GM12864 (cell line): Measurements from ENCODE around the gene FSTL3.

ENCODE experiments used
- DNase-seq: peaks from one replicate; pipeline ENCODE4 v3.0.0-alpha.2; 2011; ENCODE audit warnings: low read depth
- H3K4me3 ChIP-seq: 2 replicates; pipeline ENCODE4 v1.5.1; 2011; ENCODE audit warnings: mild to moderate bottlenecking, low read depth, low read length, control low read depth
- TF ChIP-seq, protein P1 (sequence below): IDR thresholded peaks from 2 replicates; pipeline ENCODE4 v1.5.1; 2011; ENCODE audit warnings: low read depth, mild to moderate bottlenecking, moderate library complexity, low read length, control low read depth, inconsistent platforms; ENCODE audit errors: missing control alignments

The FSTL3 gene

DNA sequence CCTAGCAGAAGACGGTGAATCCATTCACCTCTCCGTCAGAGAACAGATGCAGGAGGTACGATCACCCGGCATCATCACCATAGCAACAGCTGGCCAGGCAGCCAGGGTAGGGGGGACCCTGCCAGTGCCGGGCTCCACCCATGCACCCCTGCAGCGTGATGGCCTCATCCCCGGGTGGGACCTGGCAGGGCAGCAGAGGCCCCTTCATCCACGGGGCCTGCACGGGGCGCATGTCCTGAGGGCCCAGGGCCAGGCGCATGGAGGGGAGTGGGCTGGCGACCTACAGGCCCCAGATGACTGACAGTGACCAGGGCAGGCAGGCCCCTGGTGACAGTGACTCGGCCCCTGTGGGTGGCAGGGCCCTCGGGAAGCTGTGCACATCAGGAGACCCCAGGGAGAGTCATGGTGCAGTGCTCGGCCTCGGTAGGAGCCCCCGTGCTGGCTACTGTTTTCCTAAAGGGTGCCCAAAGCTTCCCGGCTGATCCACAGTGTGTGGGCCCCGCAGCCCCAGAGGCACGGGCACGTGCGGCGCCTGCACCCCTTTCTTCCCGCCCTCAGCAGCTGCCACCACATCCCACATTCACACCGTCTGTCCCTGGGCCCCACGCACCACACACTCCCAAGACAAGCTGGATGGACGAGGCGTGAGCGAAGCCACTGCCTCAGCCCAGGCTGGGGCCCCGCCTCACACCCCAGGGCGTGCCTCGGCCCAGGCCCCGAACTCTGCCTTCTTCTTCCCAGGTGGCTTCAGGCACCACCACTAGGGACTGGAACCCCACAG lies 17.9 kb upstream of the FSTL3 start:
- no peak for DNase-seq
- H3K4me3 ChIP-seq = no peak overlapping the region
- TF ChIP-seq, protein P1, sequence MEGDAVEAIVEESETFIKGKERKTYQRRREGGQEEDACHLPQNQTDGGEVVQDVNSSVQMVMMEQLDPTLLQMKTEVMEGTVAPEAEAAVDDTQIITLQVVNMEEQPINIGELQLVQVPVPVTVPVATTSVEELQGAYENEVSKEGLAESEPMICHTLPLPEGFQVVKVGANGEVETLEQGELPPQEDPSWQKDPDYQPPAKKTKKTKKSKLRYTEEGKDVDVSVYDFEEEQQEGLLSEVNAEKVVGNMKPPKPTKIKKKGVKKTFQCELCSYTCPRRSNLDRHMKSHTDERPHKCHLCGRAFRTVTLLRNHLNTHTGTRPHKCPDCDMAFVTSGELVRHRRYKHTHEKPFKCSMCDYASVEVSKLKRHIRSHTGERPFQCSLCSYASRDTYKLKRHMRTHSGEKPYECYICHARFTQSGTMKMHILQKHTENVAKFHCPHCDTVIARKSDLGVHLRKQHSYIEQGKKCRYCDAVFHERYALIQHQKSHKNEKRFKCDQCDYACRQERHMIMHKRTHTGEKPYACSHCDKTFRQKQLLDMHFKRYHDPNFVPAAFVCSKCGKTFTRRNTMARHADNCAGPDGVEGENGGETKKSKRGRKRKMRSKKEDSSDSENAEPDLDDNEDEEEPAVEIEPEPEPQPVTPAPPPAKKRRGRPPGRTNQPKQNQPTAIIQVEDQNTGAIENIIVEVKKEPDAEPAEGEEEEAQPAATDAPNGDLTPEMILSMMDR = no peak

DNA sequence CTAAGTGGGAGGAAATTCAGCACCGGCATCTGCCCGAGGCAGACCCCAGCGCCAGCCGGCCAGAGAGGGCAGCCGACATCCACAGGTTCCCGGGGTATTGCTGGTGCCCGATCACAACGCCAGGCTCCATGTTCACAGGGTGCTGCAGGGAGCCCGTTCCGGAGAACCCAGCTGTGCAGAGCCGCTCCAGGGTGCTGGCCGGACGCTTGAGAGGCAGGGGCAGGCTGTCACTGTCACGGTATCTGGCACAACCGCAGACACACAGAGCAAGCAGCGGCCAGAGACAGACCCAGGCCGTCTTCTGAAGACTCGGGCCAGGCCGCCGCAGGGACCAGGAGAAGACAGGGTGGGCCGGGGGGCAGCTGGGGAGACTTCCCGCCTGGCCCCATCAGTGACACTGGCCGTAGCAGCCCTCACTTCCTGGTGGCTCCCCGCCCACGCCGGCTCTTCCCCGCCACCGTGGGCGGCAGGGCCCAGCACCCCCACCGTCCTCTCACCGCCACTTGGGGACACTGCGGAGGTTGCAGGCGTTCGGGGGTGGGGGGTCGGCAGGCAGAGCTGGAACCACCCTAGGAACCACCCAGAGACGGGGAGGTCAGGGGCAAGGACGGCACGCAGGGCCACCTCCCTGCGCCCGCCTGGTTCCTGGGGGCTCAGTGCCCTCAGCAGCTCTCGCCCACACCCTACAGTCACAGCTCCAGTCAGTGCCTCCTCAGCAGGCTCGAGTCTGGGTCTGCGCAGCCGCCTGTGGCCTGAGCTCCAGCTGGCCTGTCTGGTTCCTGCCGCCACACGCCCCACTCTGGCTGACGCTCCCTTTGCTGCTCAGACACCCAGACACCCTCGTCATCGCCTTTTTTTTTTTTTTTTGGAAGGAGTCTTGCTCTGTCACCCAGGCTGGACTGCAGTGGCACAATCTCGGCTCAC lies 17.0 kb upstream of the FSTL3 start:
- H3K4me3 ChIP-seq = peak overlapping the region; percentile 75
- TF ChIP-seq, protein P1 = no peak
- DNase-seq = no peak

DNA sequence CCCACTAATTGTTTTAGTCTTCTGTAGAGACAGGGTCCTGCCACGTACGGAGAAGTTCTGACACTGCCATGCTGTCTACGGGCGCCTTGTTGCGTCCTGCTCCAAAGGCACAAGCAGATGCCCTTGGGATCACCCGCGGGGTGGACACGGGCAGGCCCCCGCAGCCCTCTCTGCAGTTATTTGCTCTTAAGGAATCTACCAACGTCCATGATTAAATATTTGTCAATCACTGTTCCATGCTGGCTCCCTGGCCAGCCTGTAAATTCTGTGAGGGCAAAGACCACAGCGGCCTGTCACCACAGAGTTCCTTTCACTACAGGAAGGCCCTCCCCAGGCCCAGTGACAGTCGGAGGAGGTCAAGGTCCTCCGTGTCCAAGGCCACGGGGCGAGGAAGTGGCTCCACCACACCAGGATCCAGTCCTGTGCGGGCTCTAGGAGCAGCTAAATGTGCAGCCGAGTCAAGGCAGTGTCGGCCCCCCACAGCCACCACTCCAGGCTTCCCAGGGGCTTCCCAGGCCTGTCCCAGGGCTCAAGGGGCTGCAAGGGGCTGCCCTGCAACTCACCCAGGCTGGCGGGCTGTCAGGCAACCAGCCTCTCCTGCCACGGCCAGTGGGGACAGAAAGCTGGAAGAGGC lies 15.3 kb upstream of the FSTL3 start:
- TF ChIP-seq, protein P1 = no peak
- DNase-seq = no peak
- H3K4me3 ChIP-seq = peak overlapping the region; percentile 75

DNA sequence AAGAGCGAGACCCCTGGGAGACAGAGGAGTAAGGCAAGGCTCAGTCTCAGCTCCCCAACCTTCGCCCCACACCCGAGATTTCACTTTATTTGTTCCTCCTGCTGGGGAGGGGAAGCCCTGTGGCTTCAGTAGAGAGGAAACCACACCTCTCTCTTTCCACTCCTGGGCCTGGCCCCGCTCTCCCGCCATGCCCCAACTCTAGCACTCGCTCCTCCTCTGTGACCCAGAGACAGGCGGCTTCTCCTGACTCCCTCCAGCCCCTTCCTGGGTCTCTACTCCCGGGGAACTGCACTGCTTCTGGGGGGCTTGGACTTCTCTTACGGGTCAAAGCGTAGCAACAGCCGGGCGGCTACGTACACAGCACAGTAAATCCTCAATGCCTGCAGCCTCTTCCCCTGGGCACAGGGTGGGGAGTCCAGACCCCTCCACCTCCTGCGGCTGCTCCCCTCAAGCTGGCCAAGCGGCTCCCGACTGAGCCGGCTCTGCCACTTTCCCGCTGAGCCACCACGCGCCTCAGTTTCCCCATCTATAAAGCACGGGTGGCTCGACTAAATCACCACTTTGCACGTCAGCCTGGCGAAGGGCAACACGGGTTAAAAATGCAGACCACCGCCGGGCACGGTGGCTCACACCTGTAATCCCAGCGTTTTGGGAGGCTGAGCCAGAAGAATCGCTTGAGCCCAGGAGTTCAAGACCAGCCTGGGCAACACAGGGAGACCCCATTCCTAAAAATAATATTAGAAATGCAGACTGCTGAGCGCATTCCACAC lies 14.6 kb upstream of the FSTL3 start:
- peak overlapping the region; percentile 75 for H3K4me3 ChIP-seq
- no peak for DNase-seq
- TF ChIP-seq, protein P1 = no peak

DNA sequence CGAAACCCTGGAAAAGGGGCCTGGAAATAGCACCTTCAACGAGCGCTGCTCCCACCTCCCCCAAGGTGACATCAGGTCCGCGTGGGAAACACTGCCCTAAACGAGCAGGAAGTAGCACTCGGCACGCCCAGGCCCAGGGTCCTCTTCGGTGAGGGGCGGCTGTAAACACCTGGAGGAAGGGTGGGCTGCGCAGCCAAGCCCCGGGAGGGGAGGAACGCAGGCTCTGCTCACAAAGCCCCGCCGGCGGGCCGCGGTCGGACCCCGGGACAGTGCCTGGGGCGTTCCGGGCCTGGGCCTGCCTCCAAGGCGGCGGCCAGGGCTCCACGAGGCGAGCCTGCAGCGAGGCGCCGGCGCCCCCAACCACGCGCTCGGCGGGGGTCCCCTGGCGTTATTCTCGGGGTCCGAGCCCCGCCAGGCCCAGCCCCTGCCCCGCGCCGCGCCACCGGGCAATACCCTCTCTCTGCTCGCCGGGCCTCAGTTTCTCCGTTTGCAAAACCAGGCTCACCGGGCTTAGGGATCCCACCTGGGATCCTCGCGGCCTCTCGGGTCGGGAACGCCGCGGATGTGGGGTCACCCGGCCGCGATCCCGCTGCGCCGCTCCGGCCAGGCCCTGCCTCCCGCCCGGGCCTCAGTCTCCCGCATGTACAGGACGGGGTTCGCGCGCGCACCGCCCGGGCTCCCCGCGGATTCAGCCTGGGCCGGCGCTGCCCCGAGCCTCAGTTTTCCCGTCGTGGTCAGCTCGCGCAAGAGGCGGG lies 13.8 kb upstream of the FSTL3 start:
- DNase-seq = no peak

More for the DNA sequence above, 13.8 kb upstream of the FSTL3 start:
- TF ChIP-seq, protein P1 = no peak
- H3K4me3 ChIP-seq = peak overlapping the region; percentile 75
